IMR-90 (cell line): ENCODE data around the gene PRCD. TPM values are rescaled to one million over a fixed set of nuclear protein-coding genes. Genes with fewer than 3 reads are reported as not detected.
A peak's percentile ranks its signal among the peaks of the same experiment; 100 is the strongest.

Experiments
- microRNA-seq, 2 experiments: library from miRNA; stranded (forward) in 1 of 2; unstranded in 1 of 2; fragments of 10-50 nt in 1 of 2; fragments of <30 nt in 1 of 2; gene quantifications in 1 of 2; microRNA quantifications in 1 of 2; one replicate each; pipeline versions ENCODE3 to v1.1.0; 2013 to 2020; ENCODE audit not compliant: insufficient read depth in 1 of 2, insufficient read length in 1 of 2, unreplicated experiment in 1 of 2
- polyA plus RNA-seq, 3 experiments: library from polyadenylated mRNA; depleted of rRNA; stranded (reverse); fragments of >200 nt; gene quantifications; 2 replicates each; pipeline ENCODE4 v1.2.3, GENCODE V29; 2012; ENCODE audit warnings: low replicate concordance in 1 of 3
- small RNA-seq, 5 experiments: library from RNA; depleted of rRNA; stranded (forward); fragments of <200 nt; gene quantifications; one replicate each; pipeline ENCODE3, GENCODE V24; 2012
- total RNA-seq: library from RNA; depleted of rRNA; stranded (reverse); fragments of >200 nt; gene quantifications from 2 replicates; pipeline ENCODE4 v1.2.3, GENCODE V29; 2012; rRNA removed

The PRCD gene
- total and polyA plus RNA-seq, 2 of the 4 experiments (the other 2 are of a cell fraction) = 0.32 TPM; not detected in 1

Small RNA genes within 50 kb of the gene (microRNA-seq; reads per million reads assigned to microRNA genes)
- gene SNORD1A (ENCODE audit: insufficient read depth, insufficient read length) (not detected), gene SNORD1B (ENCODE audit: insufficient read depth, insufficient read length) (674 reads per million, percentile 92 among the genes with 10 or more reads in this experiment)

Small RNA genes within 50 kb of the gene (small RNA-seq; reads per million reads assigned to genes)
- gene SNORD1A (0 reads per million in 5 experiments), gene SNORD1B (429 to 2,511 (median 1,322) reads per million in 5 experiments)

Other genes starting within 250 kb of the PRCD start
- gene QRICH2, start 231.8 kb upstream of the PRCD start, total RNA-seq = 3.9 and 4.8 TPM in 2 replicates
- gene QRICH2, start 231.8 kb upstream of the PRCD start, polyA plus RNA-seq (2012; rRNA removed) = 4.3 and 4.7 TPM in 2 replicates
- gene PRPSAP1, start 186.1 kb upstream of the PRCD start, total RNA-seq = 29.2 and 34.4 TPM in 2 replicates
- gene PRPSAP1, start 186.1 kb upstream of the PRCD start, polyA plus RNA-seq (2012; rRNA removed) = 38.6 and 48.6 TPM in 2 replicates
- 44.4 and 45.8 TPM in 2 replicates for gene SPHK1, start 155.4 kb upstream of the PRCD start, total RNA-seq
- gene SPHK1, start 155.4 kb upstream of the PRCD start, polyA plus RNA-seq (2012; rRNA removed) = 82.7 and 94.2 TPM in 2 replicates
- 17.6 and 20.0 TPM in 2 replicates for gene UBE2O, start 86.9 kb upstream of the PRCD start, total RNA-seq
- gene UBE2O, start 86.9 kb upstream of the PRCD start, polyA plus RNA-seq (2012; rRNA removed) = 14.3 and 17.6 TPM in 2 replicates
- gene AANAT, start 72.4 kb upstream of the PRCD start, total RNA-seq = not detected in 2 replicates
- gene AANAT, start 72.4 kb upstream of the PRCD start, polyA plus RNA-seq (2012; rRNA removed) = 0.19 and 0.21 TPM in 2 replicates
- 1.3 and 1.4 TPM in 2 replicates for gene RHBDF2, start 38.6 kb upstream of the PRCD start, total RNA-seq
- gene RHBDF2, start 38.6 kb upstream of the PRCD start, polyA plus RNA-seq (2012; rRNA removed) = 8.3 and 10.0 TPM in 2 replicates
- 1.3 and 1.7 TPM in 2 replicates for gene CYGB, start 2.3 kb upstream of the PRCD start, total RNA-seq
- gene CYGB, start 2.3 kb upstream of the PRCD start, polyA plus RNA-seq (2012; rRNA removed) = 2.9 and 3.5 TPM in 2 replicates
- gene ST6GALNAC2, start 45.8 kb downstream of the PRCD start, total RNA-seq = not detected in 2 replicates
- 0.10 TPM in 1 of 2 replicates, not detected in the other for gene ST6GALNAC2, start 45.8 kb downstream of the PRCD start, polyA plus RNA-seq (2012; rRNA removed)
- not detected in 2 replicates for gene ST6GALNAC1, start 103.7 kb downstream of the PRCD start, total RNA-seq
- gene ST6GALNAC1, start 103.7 kb downstream of the PRCD start, polyA plus RNA-seq (2012; rRNA removed) = not detected in 2 replicates
- 169 and 231 TPM in 2 replicates for gene MXRA7, start 170.9 kb downstream of the PRCD start, total RNA-seq
- 148 and 168 TPM in 2 replicates for gene MXRA7, start 170.9 kb downstream of the PRCD start, polyA plus RNA-seq (2012; rRNA removed)
- gene JMJD6, start 186.6 kb downstream of the PRCD start, total RNA-seq = 24.4 and 31.9 TPM in 2 replicates
- gene JMJD6, start 186.6 kb downstream of the PRCD start, polyA plus RNA-seq (2012; rRNA removed) = 30.9 and 33.7 TPM in 2 replicates
- gene METTL23, start 186.8 kb downstream of the PRCD start, total RNA-seq = 18.8 and 19.7 TPM in 2 replicates
- 32.1 and 36.5 TPM in 2 replicates for gene METTL23, start 186.8 kb downstream of the PRCD start, polyA plus RNA-seq (2012; rRNA removed)
- 71.7 and 98.0 TPM in 2 replicates for gene SRSF2, start 197.3 kb downstream of the PRCD start, total RNA-seq
- gene SRSF2, start 197.3 kb downstream of the PRCD start, polyA plus RNA-seq (2012; rRNA removed) = 296 and 441 TPM in 2 replicates
- gene MFSD11, start 198.1 kb downstream of the PRCD start, total RNA-seq = 16.1 and 16.4 TPM in 2 replicates
- gene MFSD11, start 198.1 kb downstream of the PRCD start, polyA plus RNA-seq (2012; rRNA removed) = 9.8 and 12.3 TPM in 2 replicates